H1 (cell line): ENCODE results near the gene NOC2L. TPM values are rescaled to one million over a fixed set of nuclear protein-coding genes. Genes with fewer than 3 reads are reported as not detected.

Source experiments
- ASH2L ChIP-seq: fragments of 200-600, 300-600 bp; sonication (generic); IDR thresholded peaks from one replicate; pipeline ENCODE4 v1.7.1; 2017; ENCODE audit warnings: low read length
- CBX5 ChIP-seq: fragments of 300-800, 300-1000 bp; sonication (generic); IDR thresholded peaks from 2 replicates; pipeline ENCODE4 v1.7.1; 2016; ENCODE audit warnings: antibody characterized with exemption, low read length, low read depth
- CHD7 ChIP-seq: fragments of 300-600 bp; sonication (generic); IDR thresholded peaks from 2 replicates; pipeline ENCODE4 v1.7.1; 2012; ENCODE audit warnings: low read length, moderate library complexity, mild to moderate bottlenecking, inconsistent platforms; ENCODE audit not compliant: insufficient replicate concordance
- E2F6 ChIP-seq: IDR thresholded peaks from 2 replicates; pipeline ENCODE4 v1.6.1; 2012; ENCODE audit warnings: inconsistent platforms
- GABPA ChIP-seq: IDR thresholded peaks from 2 replicates; pipeline ENCODE4 v1.6.1; 2011; ENCODE audit warnings: mild to moderate bottlenecking, low read length, moderate library complexity, borderline replicate concordance; ENCODE audit not compliant: insufficient read depth
- NANOG ChIP-seq: IDR thresholded peaks from 2 replicates; pipeline ENCODE4 v1.6.1; 2011; ENCODE audit warnings: low read length, low read depth, mild to moderate bottlenecking, inconsistent platforms; ENCODE audit not compliant: insufficient read depth, poor library complexity, severe bottlenecking
- RNF2 ChIP-seq: fragments of 200-900, 300-1000 bp; sonication (generic); IDR thresholded peaks from 2 replicates; pipeline ENCODE4 v1.7.1; 2016; ENCODE audit warnings: borderline replicate concordance, low read depth, mild to moderate bottlenecking, antibody characterized with exemption, low read length; ENCODE audit not compliant: poor library complexity, severe bottlenecking; ENCODE audit errors: missing control alignments
- SUZ12 ChIP-seq: fragments of 200-600 bp; sonication (generic); IDR thresholded peaks from 2 replicates; pipeline ENCODE4 v1.6.1; 2012; ENCODE audit warnings: mild to moderate bottlenecking, inconsistent platforms, low read length, moderate library complexity, mixed read lengths
- polyA plus RNA-seq, 7 experiments: library from polyadenylated mRNA; depleted of rRNA in 3 of 7; stranded (reverse) in 5 of 7; unstranded in 2 of 7; fragments of >200 nt in 5 of 7; fragments of 200-250 nt in 2 of 7; gene quantifications; 1 replicate in 5 of 7; 2 replicates in 1 of 7; 4 replicates in 1 of 7; pipeline versions ENCODE4 v1.2.1 to v1.2.3, GENCODE V29; 2011 to 2013; ENCODE audit warnings: missing spikeins in 2 of 7, mixed read lengths in 2 of 7
- total RNA-seq: library from RNA; stranded (reverse); fragmentation: NEBNext Ultra II Directional; extraction: Animal tissue kit (Norgen Biotek cat#: 25700); gene quantifications from 2 replicates; pipeline ENCODE4 v1.2.1, GENCODE V29; 2021

The NOC2L gene
- total and polyA plus RNA-seq, 2 of the 8 experiments (the other 6 are each of a cell fraction or from before 2014, with no cell fraction given) = 74.7 to 130 TPM

- no peak for TF ChIP-seq CHD7
- no peak for TF ChIP-seq E2F6
- peak; percentile 63 for TF ChIP-seq RNF2
- TF ChIP-seq GABPA = 0 out of 2 replicates have a peak, but pooled peaks have one; percentile 16
- TF ChIP-seq CBX5 = no peak
- TF ChIP-seq ASH2L = no peak
- peak; percentile 93 for TF ChIP-seq SUZ12
- no peak for TF ChIP-seq NANOG
Observed at GRCh38 chr1:923131-923990, 35.7 kb downstream of the NOC2L start, which contains the start of gene SAMD11 (continued).
